ENCODE data around the gene CDKN1A. TPM values are rescaled to one million over a fixed set of nuclear protein-coding genes. Genes with fewer than 3 reads are reported as not detected.

CDKN1A gene
- total and polyA plus RNA-seq, 10 of the 15 experiments (the other 5 are each of a cell fraction or from before 2014, with no cell fraction given) = 25.2 to 637 (median 216) TPM

GRCh38 chr6:36720251-36721141 lies 42.0 kb downstream of the CDKN1A start (continued):
- TF ChIP-seq MYC (IDR thresholded peaks at IDR 0.05; ENCODE audit: insufficient read depth, insufficient read length, insufficient replicate concordance, low read length, severe bottlenecking) = no peak

GRCh38 chr6:36721369-36722140 lies 43.0 kb downstream of the CDKN1A start:
- WGBS (ENCODE audit: insufficient coverage, insufficient replicate concordance, low lambda C conversion rate, missing lambda C conversion rate) = 70% methylated on average over 15 of the region's 15 CpGs
- ATAC-seq (no peak), FAIRE-seq (no peak), DNase-seq (ENCODE audit: low read depth, low spot score) (no peak)
- BruUV-seq (replicated peaks) = no TSS peak
- in situ Hi-C loops (cut with MboI) = no loop called here
- ChIA-PET POLR2A (interaction anchor here (1.3 to 1.6 kb wide), 3 partner anchors 8 to 43 kb away, joined by 3 to 4 read pairs (median 4); partner anchors contain the start of gene CDKN1A), SMC1A (ENCODE audit: uncharacterized antibody, unreplicated experiment) (interaction anchor here (1.2 to 1.9 kb wide), 6 partner anchors 11 to 106 kb away, joined by 3 to 12 read pairs (median 5); no protein-coding TSS in a partner anchor), RAD21 (ENCODE audit: unreplicated experiment) (interaction anchor here (1.1 to 3.7 kb wide), 3 partner anchors 31 to 54 kb away, joined by 3 to 19 read pairs (median 6); no protein-coding TSS in a partner anchor), CTCF (interaction anchor here (0.6 to 2.5 kb wide), 6 partner anchors 34 to 106 kb away, joined by 4 to 13 read pairs (median 6); no protein-coding TSS in a partner anchor)
- H3K36me3 ChIP-seq (ENCODE audit: control insufficient read depth in 2 of 2, insufficient read depth in 2 of 2, low read length in 1 of 2) = no peaks in the 10 kb centered on the region
- H4K20me1 ChIP-seq (ENCODE audit: control insufficient read depth, insufficient read depth) = no peaks in the 10 kb centered on the region
- no peaks in the 10 kb centered on the region for H3K27me3 ChIP-seq (replicated peaks in 1 of 2; ENCODE audit: control insufficient read depth in 2 of 2, insufficient read depth in 2 of 2, low read length in 1 of 2)
- no peak overlapping the region for H3K4me3 ChIP-seq
- H3K4me1 ChIP-seq (ENCODE audit: control insufficient read depth, insufficient read depth, low read length) = peaks cover 25% of the 10 kb centered on the region
- H3K79me2 ChIP-seq (ENCODE audit: control insufficient read depth, insufficient read depth, low read length) = no peaks in the 10 kb centered on the region
- intact Hi-C loops (cut with micrococcal nuclease; ENCODE audit: unreplicated experiment) = no loop called here
- no peak overlapping the region for H3K9ac ChIP-seq (ENCODE audit: control insufficient read depth, insufficient read depth, low read length)
- H3K4me2 ChIP-seq (ENCODE audit: control insufficient read depth, insufficient read depth) = no peak overlapping the region
- H3K9me3 ChIP-seq (replicated peaks; ENCODE audit: control insufficient read depth, insufficient read depth, low read length) = no peaks in the 10 kb centered on the region
- TF ChIP-seq ZNF274 (IDR thresholded peaks at IDR 0.05; ENCODE audit: insufficient read depth, insufficient read length) (no peak), POLR2AphosphoS2 (IDR thresholded peaks at IDR 0.05; ENCODE audit: low read depth, low read length) (no peak), ZBED1 (IDR thresholded peaks at IDR 0.05; ENCODE audit: borderline replicate concordance) (no peak), ZNF24 (IDR thresholded peaks at IDR 0.05) (no peak), E2F8 (IDR thresholded peaks at IDR 0.05; ENCODE audit: low read depth, partially characterized antibody) (no peak)
- H3K27ac ChIP-seq (ENCODE audit: control insufficient read depth, insufficient read depth) = no peak overlapping the region
- H2AFZ ChIP-seq (ENCODE audit: control insufficient read depth, low read depth, low read length) = no peak overlapping the region
